ENCODE data around the gene XYLT1.

XYLT1 gene

GRCh38 chr16:17058471-17058870 lies 412.3 kb downstream of the XYLT1 start:
- Histone ChIP-seq H3K79me2 (ENCODE audit: control insufficient read depth, insufficient read depth, low read length, unreplicated experiment) (no peaks in the 10 kb centered on the region), H3K4me1 (ENCODE audit: control insufficient read depth, insufficient read depth, low read length, unreplicated experiment) (no peaks in the 10 kb centered on the region), H2AFZ (ENCODE audit: low read length, unreplicated experiment) (no peak overlapping the region), H3K27me3 (ENCODE audit: insufficient read depth, low read length) (peaks cover 7% of the 10 kb centered on the region; the same call in 1 of the 2 replicates), H3K4me3 (ENCODE audit: low read depth, low read length) (no peak overlapping the region), H3K27ac (ENCODE audit: low read depth, low read length) (no peak overlapping the region), H3K36me3 (ENCODE audit: insufficient read depth, low read length) (no peaks in the 10 kb centered on the region)

GRCh38 chr16:17056666-17057065 lies 414.1 kb downstream of the XYLT1 start:
- Histone ChIP-seq H3K4me3 (ENCODE audit: low read depth, low read length) (no peak overlapping the region), H3K4me1 (ENCODE audit: control insufficient read depth, insufficient read depth, low read length, unreplicated experiment) (no peaks in the 10 kb centered on the region), H3K79me2 (ENCODE audit: control insufficient read depth, insufficient read depth, low read length, unreplicated experiment) (no peaks in the 10 kb centered on the region), H2AFZ (ENCODE audit: low read length, unreplicated experiment) (no peak overlapping the region), H3K27ac (ENCODE audit: low read depth, low read length) (no peak overlapping the region), H3K36me3 (ENCODE audit: insufficient read depth, low read length) (no peaks in the 10 kb centered on the region), H3K27me3 (ENCODE audit: insufficient read depth, low read length) (no peaks in the 10 kb centered on the region)

- no peak overlapping the region for H2AFZ ChIP-seq (ENCODE audit: low read length, unreplicated experiment)
Observed at GRCh38 chr16:17053536-17054160, 417.1 kb downstream of the XYLT1 start.

More at GRCh38 chr16:17053536-17054160, 417.1 kb downstream of the XYLT1 start:
- Histone ChIP-seq H3K4me1 (ENCODE audit: control insufficient read depth, insufficient read depth, low read length, unreplicated experiment) (no peaks in the 10 kb centered on the region), H3K4me3 (ENCODE audit: low read depth, low read length) (no peak overlapping the region), H3K36me3 (ENCODE audit: insufficient read depth, low read length) (no peaks in the 10 kb centered on the region), H3K27me3 (ENCODE audit: insufficient read depth, low read length) (no peaks in the 10 kb centered on the region), H3K27ac (ENCODE audit: low read depth, low read length) (no peak overlapping the region), H3K79me2 (ENCODE audit: control insufficient read depth, insufficient read depth, low read length, unreplicated experiment) (no peaks in the 10 kb centered on the region)

All from ACC112 (cell line).